Measurements from ENCODE around the gene SPATS2.
A peak's percentile ranks its signal among the peaks of the same experiment; 100 is the strongest.
"Not testable (repeated sequence)": the region's sequence is repeated elsewhere in the genome, so short reads cannot be mapped to it uniquely, and the experiment has no call there.

Gene SPATS2

DNA sequence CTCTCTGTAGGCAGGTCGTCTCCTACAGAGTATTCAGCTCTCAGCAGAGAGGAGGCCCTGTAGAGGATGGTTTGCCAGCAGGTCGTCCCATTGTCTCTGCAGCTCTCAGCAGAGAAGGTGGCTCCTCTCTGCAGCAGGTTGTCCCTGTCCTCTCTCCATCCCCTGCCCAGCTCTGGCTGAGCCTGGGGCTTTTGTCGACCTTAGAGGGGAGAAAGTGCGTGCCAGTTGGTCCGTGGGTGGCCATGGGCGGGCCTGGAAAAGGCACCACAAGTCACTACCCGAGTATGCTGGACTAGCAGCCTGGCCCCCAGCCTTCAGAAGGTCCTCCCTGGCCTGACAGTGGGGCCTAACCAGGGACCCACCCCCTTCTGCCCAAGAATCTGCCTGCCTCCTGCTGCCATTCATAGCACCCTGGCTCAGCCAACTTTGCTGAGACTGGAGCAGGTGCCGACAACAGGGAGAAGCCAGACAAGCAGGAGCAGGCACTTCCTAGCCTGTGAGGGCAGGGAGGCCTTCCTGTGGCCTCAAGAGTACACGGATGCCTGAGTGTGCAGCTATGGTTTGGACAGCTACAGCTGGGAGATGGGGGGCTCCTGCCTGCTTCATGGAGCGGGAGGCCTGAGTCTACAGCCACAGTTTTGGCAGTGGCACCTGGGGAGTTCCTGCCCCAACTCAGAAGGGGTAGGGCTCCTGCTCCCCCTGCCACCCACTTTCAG lies 111.8 kb downstream of the SPATS2 start:
- DNase-seq = peak; percentile 11

DNA sequence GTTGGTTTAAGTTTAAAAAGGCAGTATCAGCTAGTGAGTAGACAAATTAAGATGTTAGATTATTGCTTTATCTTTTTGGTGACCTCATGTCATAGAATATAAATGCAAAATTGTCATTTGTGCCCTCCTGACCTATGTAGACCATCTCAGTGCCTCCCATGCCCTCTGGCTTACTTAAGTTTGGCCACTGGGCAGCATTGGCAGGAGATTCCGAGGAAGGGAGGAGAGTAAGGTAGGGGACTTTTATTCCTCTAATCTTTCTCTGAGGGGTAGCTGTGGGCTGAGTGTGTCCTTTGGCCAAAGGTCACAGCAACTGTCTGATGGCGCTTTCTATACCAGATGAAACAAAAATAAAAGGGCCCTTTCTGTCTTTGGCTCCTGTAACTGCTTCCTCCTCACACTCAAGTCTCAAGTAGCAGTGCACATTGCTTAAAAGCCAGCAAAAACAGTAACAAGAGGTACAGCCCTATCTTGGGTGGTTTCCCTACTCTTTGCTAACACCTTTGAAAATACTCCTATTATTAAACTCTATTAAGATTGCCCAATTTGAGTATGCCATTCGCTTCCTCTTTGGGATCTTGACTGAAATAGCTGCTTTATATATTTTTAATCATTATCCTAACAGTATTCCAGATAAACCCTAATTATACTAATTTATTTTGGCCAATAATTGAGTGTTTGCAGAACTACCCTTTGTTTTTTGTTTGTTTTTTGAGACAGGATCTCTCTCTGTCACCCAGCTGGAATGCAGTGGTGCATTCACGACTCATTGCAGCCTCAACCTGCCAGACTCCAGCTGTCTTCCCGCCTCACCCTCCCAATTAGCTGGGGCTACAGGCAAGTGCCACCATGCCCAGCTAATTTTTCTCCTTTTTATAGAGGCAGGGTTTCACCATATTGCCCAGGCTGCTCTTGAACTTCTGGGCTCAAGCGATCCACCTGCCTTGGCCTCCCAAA lies 115.1 kb downstream of the SPATS2 start:
- peak; percentile 92 for DNase-seq

DNA sequence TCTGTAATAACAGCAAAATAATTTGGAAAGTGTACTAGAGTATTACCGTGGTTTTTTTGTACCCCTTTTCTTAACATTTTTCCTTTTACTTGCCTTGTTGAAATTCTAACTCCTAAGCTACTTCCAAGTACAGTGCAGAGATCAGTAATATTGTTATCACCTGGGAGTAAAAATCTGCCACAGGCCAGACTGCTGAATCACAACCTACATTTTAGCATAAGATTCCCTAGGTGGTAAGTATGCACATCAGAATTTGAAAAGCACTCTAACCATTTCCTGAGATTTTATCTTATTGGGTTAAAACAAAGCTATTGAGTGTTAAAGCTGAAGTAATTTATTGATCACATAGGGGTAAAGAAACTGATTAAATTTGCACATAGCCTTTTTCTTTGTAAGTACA lies 116.4 kb downstream of the SPATS2 start:
- DNase-seq = no peak

DNA sequence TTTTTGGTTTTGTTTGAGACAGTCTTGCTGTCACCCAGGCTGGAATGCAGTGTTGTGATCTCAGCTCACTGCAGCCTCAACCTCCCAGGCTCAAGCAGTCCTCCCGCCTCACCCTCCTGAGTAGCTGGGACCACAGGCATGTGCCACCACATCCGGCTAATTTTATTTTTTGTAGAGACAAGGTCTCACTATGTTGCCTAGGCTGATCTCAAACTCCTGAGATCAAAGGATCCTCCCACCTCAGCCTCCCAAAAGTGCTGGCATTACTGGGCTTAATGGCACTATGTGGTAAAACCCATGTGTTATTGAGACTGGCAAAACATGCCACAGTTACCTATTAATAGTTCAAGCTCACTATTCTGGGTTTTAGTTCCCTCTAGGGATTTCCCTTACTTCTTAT lies 120.3 kb downstream of the SPATS2 start:
- DNase-seq = no peak

DNA sequence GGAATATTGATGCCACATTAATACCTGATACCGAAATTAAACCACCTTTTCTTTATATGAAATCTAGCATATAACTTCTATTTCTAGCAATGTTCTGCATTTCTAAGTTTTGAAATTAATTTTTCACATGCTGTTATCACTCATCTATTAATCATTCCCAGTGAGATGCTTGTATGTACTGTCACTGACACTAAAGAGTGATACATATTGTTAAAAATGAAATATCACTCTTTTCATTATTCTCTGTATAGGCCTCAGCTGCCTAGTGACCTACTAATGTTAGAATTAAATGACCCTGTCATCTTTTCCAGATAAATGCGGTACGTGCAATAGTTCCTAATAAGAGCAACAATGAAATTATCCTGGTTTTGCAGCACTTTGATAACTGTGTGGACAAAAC lies 121.9 kb downstream of the SPATS2 start:
- no peak for DNase-seq

DNA sequence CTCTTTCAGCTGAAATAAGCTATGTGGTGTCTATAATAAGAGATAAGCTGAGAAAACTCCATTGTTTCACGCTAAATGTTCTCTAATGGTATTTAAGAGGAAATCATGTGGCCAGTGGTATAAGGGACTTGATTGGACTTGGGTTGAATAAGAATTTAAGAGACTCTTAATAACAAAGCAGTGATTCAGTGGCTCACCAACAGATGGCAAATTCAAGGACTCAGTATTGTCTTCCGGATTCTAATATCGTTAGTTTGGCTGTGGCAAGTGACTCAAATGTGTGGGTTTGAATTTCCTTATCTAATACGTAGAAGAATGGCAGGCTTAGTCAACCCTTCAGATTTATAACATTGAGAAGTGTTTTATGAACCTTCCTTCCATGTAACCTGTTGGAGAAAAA lies 122.5 kb downstream of the SPATS2 start:
- DNase-seq = peak; percentile 50

DNA sequence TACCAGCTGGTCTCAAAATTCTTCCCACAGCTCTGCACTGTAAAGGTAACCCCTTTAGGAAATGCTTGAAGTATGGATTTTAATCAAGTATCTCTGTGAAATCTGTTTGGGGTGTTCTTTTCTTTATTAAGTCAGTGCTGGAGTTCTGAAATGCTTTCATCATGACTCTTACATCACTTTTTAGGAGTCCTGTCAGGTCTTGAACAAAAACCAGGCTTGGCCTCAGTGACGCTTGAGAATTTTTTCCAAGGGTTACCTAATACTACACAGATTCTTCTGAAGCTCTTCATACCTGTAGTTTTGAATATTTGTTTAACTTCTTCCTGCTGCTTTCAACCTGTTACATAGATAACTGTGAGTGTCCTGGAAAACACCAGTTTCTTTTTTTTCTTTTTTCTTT lies 124.6 kb downstream of the SPATS2 start:
- no peak for DNase-seq

DNA sequence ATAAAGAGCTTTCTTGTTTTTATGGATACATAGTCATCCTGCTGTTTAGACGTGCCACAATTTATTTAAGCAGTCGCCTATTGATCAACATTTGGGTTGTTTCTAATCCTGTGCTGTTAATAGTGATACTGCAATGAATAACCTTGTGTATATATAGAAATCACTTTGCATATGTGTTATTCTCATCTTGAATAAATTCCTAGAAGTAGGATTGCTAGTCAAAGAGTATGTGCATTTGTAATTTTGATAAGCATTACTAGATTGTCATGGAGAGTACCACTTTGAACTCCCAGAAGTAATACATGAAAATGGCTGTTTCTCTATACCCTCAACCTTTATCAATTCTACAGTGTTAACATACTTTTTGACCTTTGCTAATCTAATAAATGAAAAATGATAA lies 126.6 kb downstream of the SPATS2 start:
- DNase-seq = no peak

DNA sequence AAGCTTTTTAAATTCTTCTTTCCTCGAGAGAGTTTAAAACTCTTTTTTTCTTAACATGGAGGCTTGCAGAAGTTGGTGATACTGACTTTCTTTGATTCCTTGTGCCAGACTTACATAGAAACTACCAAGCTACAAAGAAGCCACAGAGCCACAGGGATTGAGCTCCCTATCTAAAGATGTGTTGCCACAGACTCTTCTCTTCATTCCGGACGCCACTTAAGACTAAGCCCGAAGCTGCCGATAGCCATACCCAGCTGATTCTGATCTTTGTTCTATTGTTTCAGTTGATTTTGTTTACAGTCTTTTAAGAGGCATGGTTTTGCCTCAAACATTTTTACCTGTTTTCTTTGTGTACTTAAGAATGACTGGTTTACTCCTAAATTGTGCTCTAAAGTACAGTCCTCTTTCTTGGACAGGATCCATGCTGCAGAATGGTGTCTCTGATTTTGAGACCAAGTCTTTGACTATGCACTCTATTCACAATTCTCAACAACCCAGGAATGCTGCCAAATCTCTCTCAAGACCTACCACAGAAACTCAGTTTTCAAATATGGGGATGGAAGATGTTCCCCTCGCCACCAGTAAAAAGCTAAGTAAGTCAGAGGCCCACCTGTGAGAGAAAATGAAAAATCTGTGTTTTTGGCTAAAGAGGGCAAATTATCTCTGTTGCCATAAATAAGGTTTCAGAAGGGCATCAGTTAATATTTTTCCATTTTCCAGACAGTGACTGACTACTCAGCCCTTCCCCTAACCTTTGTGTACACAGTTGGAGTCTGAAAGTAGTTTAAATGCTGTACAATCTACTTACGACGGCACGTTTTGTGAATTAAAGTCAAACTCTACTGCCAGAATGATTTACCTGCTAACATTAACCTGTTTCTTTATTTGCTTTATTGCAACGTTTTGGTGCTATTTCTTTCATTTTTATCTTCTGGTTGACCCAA lies 129.4 kb downstream of the SPATS2 start:
- no peak for DNase-seq

DNA sequence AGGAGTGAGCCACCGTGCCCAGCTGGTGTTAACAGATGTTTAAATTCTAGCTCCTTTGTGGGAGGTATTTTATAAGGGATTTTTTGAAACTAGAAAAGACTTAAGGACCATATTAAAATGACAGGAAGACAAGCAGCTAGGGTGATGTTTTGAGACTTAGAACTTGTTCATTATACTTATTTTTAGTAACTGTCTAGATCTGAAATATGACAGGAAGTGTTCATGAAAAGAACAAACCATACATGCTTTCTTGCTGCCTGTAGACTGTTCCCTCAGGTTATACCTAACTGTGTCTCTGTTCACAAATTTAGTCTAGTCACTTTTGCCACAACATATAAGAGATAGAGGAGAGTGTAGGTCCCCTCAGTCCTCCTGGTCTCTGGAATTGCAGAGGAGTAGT lies 134.6 kb downstream of the SPATS2 start:
- DNase-seq = no peak

DNA sequence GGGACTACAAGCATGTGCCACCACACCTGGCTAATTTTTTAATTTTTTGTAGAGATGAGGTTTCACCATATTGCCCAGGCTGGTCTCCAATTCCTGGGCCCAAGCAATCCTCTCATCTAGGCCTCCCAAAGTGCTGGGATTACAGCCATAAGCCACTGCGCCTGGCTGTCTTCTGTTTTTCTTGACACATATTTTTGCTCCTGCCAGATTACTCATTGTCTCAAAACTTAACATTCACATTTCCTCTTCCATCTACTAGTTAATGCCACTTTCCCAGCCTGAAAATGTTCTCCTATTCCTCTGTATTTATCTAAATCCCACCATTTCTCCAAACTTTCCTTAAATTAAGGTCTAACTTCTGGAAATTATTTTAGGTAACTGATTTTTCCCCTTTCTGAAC lies 135.3 kb downstream of the SPATS2 start:
- no peak for DNase-seq

DNA sequence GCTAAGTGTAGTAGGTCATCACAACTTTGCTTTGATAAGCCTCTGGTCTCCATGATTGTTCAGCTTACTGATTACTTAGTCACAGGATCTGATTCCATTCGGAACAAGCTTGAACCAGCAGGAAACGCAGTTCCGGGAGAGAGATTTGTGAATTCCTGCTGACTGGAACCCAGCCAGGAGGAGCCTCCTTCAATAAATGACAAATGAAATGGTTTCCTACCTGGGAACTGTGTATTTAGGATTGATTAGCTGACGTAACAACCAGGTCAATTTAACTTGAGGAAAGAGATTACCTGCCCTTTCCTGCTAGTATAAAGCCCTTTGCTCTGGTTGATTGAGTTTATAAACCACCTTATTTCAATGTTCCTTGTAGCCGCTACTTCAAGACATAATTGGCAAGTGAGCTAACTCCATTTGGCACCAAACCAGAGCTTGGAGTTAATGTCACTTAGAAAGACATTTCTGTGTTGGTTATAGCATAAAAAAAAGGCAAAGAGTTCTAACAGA lies 136.5 kb downstream of the SPATS2 start:
- DNase-seq = no peak

DNA sequence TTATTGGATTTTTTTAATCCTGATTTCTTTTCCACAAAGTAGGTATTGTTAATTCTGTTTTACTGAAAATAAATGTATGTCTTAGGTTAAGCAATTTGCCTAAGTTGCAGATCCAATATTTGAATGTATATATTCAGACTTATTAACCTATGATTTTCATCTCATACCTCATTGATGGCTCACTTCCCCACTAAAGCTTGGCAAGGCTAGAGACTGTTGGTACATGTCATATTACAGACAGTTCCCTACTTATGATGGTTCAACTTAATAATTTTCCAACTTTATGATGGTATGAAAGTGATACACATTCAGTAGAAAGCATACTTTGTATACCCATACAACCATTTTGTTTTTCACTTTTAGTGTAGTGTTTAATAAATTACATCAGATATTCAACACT lies 138.4 kb downstream of the SPATS2 start:
- DNase-seq = no peak

DNA sequence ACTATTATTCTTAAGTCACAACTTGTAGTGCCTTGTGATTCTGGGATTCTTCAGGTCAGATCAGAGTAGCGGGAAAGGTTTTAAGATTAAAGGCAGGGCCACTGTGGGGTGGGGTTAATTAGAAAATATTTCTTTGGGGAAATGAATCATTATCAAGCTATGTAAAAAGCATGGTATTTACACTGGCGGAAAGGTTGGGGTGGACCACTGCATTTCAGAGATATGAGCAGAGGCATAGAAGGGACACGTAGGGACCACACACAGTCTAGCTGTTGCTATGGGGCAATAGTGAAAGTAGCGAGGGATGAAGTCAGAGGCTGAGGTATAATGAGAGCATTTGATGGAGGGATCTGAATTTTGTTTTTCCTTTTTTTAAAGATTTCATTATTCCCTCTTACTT lies 139.9 kb downstream of the SPATS2 start:
- DNase-seq = no peak

DNA sequence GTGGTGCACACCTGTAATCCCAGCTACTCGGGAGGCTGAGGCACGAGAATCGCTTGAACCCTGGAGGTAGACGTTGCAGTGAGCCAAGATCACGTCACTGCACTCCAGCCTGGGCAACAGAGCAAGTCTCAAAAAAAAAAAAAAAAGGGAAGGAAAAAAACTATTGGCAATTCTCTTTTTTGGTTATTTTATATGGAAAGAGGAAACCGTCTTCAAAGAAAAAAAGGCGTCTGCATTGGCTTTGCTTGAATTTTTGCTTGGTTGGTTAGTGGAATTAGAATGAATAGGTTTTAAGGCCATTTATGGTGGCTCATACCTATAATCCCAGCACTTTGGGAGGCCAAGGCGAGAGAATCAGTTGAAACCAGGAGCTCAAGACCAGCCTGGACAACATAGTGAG lies 142.4 kb downstream of the SPATS2 start:
- DNase-seq = not testable (repeated sequence)

DNA sequence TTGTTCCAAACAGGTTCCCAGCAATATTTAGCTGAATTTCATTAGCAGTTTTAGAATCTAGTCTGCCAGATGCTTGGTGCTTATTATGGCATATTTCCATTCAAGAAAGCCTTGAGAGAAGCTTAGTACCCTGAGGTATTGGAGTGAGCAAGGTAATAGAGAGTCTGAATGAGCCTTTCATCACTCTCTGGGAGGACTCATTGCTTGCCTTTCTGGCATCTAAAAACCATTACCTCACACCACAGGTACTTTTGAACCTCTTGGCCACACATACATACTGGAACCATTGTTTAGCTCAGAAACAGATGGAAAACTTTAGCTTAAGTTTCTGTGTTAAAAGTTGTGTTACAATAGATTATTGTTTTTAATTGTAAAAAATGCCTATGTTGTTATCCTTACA lies 144.1 kb downstream of the SPATS2 start:
- no peak for DNase-seq

DNA sequence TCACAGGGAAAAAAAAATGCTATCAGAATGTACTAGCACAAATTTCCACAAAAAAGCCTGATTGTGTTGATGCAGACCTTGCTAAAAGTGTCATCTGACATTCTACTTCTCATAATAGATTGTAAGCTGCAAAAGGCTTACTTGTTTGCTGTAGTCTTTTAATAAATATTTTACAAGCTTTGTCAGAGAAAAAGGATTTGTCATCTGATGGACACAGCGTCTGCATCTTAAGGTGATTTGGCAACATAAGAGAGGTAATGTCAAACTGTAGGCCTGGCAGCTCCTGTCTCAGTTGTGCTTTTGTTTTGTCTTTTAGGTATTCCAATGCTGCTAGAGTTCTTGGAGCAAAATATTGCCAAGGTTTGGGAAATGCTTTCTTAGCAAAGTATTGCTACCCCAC lies 145.3 kb downstream of the SPATS2 start:
- DNase-seq = no peak

DNA sequence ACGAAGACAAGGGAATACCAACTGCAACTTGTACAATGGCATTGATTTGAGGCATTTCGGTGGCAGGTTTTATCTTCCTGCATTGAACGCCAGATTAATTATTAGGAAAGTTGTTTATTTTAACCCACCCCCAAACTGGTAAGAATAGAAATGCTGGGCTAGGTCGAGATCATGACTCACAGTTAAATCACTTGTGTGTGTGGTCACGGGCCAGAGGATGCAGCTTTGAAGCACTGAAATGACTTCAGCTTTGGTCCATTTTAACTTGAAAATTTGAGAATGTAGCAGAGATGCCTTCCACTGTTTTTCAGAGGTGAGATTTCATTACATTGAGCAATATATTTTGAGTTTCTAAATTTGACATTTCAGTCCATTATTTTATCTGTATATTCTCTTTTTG lies 148.0 kb downstream of the SPATS2 start:
- DNase-seq = no peak

DNA sequence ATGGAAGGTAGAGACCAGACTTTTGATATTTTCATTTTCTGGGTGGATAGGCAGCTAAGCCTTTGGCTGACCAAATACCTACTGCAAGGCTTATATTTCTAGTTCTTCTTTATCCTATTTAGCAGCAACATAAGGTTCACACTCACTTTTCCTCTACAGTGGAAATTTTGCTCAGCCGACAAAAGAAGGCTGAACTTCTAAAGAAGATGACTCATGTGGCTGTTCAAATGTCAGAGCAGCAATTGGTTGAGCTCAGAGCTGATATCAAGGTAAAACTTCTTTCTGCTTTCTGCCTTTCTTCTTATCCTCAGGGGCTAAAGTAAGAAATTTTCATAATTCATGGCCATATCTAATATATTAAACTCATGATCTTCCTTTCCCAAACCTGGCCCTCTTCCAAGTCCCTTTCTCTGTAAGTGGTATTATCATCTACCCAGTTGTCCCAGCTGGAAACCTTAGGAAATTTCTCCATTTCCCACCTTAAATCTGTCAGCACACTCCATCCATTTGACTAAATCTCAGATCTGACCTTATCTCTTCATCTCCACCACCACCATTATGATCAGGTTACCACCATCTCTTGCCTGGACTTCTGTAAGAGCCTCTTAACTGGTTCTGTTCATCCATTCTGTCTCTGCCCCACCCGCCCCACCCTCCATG lies 151.8 kb downstream of the SPATS2 start:
- DNase-seq = peak; percentile 85

DNA sequence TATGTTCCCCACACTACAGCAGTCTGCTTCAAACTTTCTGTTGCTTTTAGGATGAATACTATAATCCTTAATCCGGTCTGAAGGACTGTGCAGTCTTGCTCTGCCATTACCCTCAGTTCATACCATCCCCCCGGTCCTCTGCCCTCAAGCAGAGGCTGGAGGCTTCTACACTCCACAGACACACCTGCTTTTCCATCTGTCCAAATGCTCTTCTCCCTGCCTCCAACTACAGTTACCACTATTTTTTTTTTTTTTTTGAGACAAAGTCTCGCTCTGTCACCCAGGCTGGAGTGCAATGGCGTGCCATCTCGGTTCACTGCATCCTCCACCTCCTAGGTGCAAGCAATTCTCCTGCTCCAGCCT lies 152.3 kb downstream of the SPATS2 start:
- peak; percentile 88 for DNase-seq

DNA sequence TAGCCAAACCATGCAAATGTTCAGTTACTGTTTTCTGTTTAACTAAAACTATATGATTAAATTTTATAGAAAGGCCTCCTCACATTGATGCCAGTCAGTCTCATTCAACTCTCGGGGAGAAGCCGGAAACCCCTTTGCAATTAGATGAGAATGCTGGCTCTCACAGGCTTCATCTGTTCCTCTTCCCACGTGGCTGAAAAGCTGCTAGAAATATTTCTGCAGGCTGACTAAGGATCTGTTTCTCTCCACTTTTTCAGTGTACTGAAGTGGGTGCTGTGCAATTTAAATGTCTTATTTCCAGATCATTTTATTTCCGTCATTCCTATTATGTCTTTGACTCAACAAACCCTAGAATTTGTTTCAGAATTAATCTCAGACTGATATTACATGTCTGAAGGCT lies 154.1 kb downstream of the SPATS2 start:
- no peak for DNase-seq

DNA sequence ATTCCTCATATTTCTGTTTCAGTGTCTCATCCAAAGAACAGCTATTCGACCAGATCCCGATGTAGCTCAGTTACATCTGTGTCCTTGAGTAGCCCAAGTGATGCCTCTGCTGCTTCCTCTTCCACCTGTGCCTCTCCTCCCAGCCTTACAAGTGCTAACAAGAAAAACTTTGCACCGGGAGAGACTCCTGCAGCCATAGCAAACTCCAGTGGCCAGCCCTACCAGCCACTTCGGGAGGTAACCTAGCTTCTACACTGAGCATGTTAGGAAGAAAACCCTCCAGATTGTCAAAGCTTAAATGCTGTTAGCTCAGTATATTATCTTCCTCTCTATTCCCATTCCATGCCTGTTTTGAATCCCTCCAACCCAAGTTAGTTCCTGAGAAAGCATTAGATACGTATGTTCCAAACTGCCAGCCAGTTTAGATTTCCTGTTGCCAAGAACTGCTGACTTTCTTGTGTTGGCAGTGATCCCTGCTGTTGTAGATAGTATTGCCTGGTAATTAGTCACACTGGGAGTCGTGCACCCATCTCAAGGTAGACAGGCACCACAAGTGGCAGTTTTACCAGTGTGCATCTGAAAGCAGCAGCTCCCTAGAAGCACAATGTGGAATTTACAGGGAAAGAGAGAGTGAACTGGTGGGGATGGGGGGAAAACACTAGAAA lies 157.5 kb downstream of the SPATS2 start:
- no peak for DNase-seq

Measured in NCI-H2171 treated with DMSO at 0.1 percent for 48 hours (cell line).